HL-60/S4 (cell line): ENCODE measurements around the gene EPS8L1.

Source experiments
- in situ Hi-C: fragments of 300-500 bp; cut with MboI; formaldehyde crosslinking; loops from 2 replicates; pipeline ENCODE4 v1.14.3; 2022; ENCODE audit warnings: low sequenced_read_pairs

EPS8L1 gene

DNA sequence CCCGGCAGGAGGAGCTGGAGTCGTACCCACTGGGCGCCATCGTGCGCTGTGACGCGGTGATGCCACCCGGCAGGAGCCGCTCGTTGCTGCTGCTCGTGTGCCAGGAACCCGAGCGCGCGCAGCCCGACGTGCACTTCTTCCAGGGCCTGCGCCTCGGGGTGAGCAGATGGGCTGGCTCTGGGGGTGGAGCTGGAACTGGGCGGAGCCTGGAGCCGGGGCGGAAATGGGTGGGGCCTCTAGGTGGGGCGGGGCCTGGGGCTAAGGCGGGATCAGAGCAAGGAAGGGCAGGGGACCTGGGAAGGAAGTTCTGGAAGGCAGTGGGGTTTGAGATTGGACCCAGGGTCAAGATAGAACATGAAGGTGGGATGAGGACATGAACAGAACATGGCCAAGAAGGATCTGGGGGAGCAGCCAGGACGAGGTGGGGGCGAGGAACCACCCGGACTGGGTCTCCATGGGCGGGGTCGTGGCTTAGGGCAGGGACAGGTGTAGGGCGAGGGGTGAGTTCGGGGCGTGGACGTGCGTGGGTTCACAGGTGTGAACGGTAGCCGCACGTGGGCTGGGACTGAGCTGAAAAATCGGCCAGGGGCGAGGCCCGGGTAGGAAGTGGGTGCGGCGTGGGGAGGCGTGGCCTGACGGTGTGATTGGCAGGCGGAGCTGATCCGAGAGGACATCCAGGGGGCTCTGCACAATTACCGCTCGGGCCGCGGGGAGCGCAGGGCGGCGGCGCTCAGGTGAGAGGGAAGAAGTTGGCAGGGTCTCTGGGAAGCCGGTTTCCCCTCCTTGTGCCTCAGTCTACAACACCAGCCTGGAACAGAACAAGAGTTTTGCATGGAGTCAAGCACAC, 4.7 kb downstream of the EPS8L1 start:
- in situ Hi-C loops, result no loop called here

GRCh38 chr19:55080968-55081769, 5.5 kb downstream of the EPS8L1 start:
- in situ Hi-C loops, result no loop called here

DNA sequence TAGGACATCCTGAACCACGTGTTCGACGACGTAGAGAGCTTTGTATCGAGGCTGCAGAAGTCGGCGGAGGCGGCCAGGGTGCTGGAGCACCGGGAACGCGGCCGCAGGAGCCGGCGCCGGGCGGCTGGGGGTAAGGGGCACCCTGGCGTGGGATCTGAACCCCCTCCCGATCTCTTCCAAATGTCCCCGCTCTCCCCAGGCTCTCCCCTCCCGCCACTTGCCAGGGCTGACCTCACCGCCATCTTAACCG, 6.0 kb downstream of the EPS8L1 start:
- in situ Hi-C loops, result no loop called here

GRCh38 chr19:55082020-55082851, 6.6 kb downstream of the EPS8L1 start:
- in situ Hi-C loops, result no loop called here

GRCh38 chr19:55083004-55083850, 7.6 kb downstream of the EPS8L1 start:
- in situ Hi-C loops, result no loop called here

- in situ Hi-C loops, result no loop called here
Observed at GRCh38 chr19:55084416-55084815, 8.7 kb downstream of the EPS8L1 start.

- in situ Hi-C loops, result no loop called here
Observed at GRCh38 chr19:55085923-55086715, 10.4 kb downstream of the EPS8L1 start.

DNA sequence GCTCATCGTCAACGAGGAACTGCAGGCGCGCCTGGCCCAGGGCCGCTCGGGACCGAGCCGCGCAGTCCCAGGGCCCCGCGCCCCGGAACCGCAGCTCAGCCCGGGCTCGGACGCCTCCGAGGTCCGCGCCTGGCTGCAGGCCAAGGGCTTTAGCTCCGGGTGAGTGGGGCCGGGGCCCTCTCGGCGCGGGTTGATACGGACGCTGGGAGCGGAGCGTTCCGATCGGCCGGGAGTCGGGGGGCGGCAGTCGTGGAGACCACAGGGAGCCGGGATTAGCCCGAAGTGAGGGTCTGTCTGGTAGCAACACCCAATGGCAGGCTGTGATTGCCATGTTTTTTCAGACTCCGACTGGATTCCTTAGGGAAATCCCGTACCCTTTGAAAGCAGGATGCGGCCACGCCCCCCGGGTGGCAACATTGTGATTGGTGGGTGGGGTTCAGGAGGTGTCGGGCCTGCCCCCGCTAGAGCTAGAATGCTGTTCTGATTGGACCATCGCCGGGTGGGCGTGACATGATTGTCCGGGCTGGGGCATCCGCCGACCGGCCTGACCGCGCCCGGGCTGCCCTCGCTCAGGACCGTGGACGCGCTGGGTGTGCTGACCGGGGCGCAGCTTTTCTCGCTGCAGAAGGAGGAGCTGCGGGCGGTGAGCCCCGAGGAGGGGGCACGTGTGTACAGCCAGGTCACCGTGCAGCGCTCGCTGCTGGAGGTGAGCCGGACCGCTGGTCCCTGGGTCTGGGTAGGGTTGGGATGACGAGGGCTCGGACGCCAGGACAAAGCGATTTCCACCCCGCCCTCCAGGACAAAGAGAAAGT, 11.3 kb downstream of the EPS8L1 start:
- in situ Hi-C loops, result no loop called here

DNA sequence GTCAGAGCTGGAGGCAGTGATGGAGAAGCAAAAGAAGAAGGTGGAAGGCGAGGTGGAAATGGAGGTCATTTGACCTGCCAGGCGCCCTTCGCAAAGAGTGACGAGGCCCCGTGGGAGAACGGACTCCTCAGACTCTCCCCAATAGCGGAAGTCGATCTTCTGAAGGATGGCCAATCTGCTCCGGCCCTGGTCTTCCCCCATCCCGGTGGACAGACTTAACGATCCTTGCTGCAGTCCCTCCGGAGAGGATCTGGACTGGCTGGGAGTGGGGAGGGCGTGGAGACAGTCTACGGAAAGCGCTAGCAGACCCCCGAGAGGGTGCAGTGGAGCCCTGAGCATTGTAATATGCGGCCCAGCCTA, 11.9 kb downstream of the EPS8L1 start:
- in situ Hi-C loops, result no loop called here

GRCh38 chr19:55088021-55088451, 12.4 kb downstream of the EPS8L1 start:
- in situ Hi-C loops, result no loop called here

- in situ Hi-C loops, result no loop called here
Observed at GRCh38 chr19:55088543-55089341, 13.1 kb downstream of the EPS8L1 start.

- in situ Hi-C loops, result no loop called here
Observed at GRCh38 chr19:55089342-55089944, 13.8 kb downstream of the EPS8L1 start.

DNA sequence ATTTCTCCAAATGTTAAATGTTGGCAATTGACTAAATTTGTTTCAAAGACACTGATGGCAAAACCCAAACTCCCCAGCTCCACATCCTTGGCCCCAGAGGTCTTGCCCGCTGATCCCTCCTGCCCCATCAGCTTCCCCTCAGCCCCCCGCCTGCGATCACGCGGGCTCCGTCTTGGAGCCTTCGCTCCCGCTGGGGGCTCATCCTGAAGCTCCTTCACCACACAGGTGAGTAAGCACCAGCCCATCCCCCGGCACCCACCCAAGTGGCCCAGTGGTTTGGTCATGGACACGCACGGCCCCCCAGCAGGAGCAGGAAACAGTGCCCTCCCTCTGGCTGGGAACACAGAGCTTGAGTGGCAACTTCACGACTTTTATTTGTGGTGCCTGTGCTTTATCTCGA, 14.9 kb downstream of the EPS8L1 start:
- in situ Hi-C loops, result no loop called here

DNA sequence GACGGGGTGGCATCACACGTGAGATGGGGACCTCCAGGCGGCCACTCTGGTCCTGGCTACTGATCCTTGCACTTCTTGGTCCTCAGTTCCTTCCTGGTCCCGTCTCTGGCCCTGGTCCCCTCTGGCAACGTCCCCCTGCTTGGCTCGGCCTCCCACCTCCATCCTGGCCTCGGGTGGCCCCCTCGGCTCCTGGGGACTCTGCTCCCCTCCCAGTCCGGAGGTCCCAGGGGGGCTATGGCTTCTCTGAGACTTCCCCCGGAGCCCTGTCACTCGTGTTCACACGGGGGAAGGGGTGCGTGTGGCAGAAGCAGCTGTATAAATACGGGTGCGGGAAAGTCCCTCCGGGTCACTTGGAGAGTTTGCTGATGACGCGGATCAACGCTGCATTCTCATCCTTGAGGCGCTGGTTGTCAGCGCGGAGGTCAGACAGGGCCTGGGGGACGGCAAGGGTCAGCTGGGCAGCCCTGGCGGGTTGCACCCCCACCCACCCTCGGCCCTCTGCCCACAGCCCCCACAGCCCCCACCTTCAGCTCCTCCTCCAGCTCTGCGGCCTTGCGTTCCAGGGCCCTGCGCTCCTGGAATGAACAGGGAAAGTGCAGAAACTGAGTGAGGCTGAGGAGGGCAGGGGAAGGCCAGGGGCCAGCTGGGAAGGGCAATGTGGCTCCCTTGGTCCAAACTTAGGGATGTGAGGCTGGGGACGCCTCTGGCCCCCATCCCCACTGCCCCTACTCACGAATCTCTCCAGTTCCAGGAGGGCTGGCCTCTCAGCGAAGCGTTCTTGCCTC, 15.6 kb downstream of the EPS8L1 start:
- in situ Hi-C loops, result no loop called here

DNA sequence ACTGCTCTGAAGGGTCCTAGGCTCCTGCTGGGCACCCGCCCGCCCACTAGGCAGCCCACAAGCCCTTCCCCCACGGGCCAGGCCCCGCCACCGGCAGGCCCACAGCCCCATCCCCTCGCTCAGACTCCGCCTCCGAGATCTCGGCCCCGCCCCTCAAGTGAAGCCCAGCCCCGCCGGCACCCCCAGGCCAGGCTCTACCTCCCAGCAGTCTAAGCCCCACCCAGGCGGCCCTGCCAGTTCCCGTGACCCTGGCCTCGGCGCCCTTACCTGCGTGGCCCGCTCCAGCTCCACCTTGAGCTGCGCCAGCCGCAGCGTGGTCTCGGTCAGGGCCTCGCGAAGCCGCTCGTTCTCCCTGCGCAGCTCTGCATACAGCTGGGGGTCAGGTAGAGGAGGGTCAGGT, 16.3 kb downstream of the EPS8L1 start:
- in situ Hi-C loops, result no loop called here

GRCh38 chr19:55092423-55093318, 17.0 kb downstream of the EPS8L1 start:
- in situ Hi-C loops, result no loop called here
